DND-41 (cell line): ENCODE measurements around the gene HS2ST1.

ENCODE experiments used
- ATAC-seq: fragments of 200-7000 bp; cut with Tn5 transposase; 3 replicates; pipeline ENCODE4 v1.9.1; 2021; ENCODE audit warnings: low read depth; ENCODE audit not compliant: insufficient read depth
- DNase-seq: peaks from one replicate; pipeline ENCODE4 v3.0.0-alpha.2; 2020
- H2AFZ ChIP-seq: 2 replicates; pipeline ENCODE4 v1.6.0; 2012; ENCODE audit warnings: low read depth, low read length
- H3K27ac ChIP-seq: 2 replicates; pipeline ENCODE4 v1.5.1; 2012; ENCODE audit warnings: low read length, inconsistent platforms
- H3K27me3 ChIP-seq: fragments of 200-600 bp; sonication (generic); 2 replicates; pipeline ENCODE4 v1.6.0; 2012; ENCODE audit warnings: low read length, mild to moderate bottlenecking, inconsistent platforms; ENCODE audit not compliant: insufficient read depth, poor library complexity
- H3K36me3 ChIP-seq: 2 replicates; pipeline ENCODE4 v1.5.1; 2012; ENCODE audit warnings: low read length, inconsistent platforms; ENCODE audit not compliant: insufficient read depth
- H3K4me1 ChIP-seq: 2 replicates; pipeline ENCODE4 v1.5.1; 2012; ENCODE audit warnings: mild to moderate bottlenecking, low read length; ENCODE audit not compliant: insufficient read depth
- H3K4me2 ChIP-seq: 2 replicates; pipeline ENCODE4 v1.6.0; 2012; ENCODE audit warnings: mild to moderate bottlenecking, moderate library complexity, low read length, inconsistent platforms; ENCODE audit not compliant: insufficient read depth
- H3K4me3 ChIP-seq, 2 experiments: fragments of 200-600 bp in 1 of 2; shearing (Covaris generic) in 1 of 2; 2 replicates each; pipeline ENCODE4 v1.5.1; 2012 to 2016; ENCODE audit warnings: inconsistent platforms in 2 of 2, low read length in 2 of 2, mild to moderate bottlenecking in 2 of 2, low read depth in 1 of 2, moderate library complexity in 1 of 2
- H3K79me2 ChIP-seq: 2 replicates; pipeline ENCODE4 v1.6.0; 2012; ENCODE audit warnings: low read length, inconsistent platforms; ENCODE audit not compliant: insufficient read depth
- H3K9ac ChIP-seq: 2 replicates; pipeline ENCODE4 v1.6.0; 2012; ENCODE audit warnings: low read depth, mild to moderate bottlenecking, inconsistent platforms, low read length, moderate library complexity
- H3K9me3 ChIP-seq: 2 replicates; pipeline ENCODE4 v1.5.1; 2012; ENCODE audit warnings: low read length, moderate library complexity, mild to moderate bottlenecking, inconsistent platforms; ENCODE audit not compliant: insufficient read depth, severe bottlenecking
- H4K20me1 ChIP-seq: 2 replicates; pipeline ENCODE4 v1.6.0; 2012; ENCODE audit warnings: low read length; ENCODE audit not compliant: insufficient read depth
- EZH2 ChIP-seq: IDR thresholded peaks from 3 replicates; pipeline ENCODE4 v1.6.1; 2012; ENCODE audit warnings: borderline replicate concordance, low read depth, mild to moderate bottlenecking, moderate library complexity, low read length, inconsistent platforms; ENCODE audit not compliant: severe bottlenecking
- TF ChIP-seq, protein P1 (sequence below): IDR thresholded peaks from 2 replicates; pipeline ENCODE4 v1.5.1; 2012; ENCODE audit warnings: borderline replicate concordance, low read length, moderate library complexity, mild to moderate bottlenecking; ENCODE audit not compliant: poor library complexity, severe bottlenecking; ENCODE audit errors: extremely low read depth

HS2ST1 gene

GRCh38 chr1:87089070-87089736 is 174.8 kb downstream of the HS2ST1 start:
- H3K27ac ChIP-seq, result no peak overlapping the region
- ATAC-seq, result no peak

DNA sequence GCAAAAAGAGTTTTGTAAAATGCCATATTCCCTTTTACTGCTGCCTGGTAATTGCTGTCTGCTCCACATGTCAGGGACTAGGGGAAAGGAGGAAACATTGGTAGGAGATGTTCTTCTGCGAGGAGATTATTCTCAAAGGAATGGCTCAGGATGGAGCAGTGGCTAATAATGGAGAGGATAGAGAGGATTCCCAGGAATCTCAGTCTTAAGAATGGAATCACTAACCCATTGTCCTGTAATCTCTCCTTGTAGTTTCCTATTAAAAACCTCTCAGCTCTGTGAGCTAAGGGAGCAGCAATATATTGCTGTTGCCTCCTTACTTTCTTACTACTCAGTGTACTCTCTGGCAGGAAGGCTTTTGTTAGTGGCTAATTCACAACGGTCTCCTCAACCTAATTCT is 175.4 kb downstream of the HS2ST1 start:
- TF ChIP-seq, protein P1, sequence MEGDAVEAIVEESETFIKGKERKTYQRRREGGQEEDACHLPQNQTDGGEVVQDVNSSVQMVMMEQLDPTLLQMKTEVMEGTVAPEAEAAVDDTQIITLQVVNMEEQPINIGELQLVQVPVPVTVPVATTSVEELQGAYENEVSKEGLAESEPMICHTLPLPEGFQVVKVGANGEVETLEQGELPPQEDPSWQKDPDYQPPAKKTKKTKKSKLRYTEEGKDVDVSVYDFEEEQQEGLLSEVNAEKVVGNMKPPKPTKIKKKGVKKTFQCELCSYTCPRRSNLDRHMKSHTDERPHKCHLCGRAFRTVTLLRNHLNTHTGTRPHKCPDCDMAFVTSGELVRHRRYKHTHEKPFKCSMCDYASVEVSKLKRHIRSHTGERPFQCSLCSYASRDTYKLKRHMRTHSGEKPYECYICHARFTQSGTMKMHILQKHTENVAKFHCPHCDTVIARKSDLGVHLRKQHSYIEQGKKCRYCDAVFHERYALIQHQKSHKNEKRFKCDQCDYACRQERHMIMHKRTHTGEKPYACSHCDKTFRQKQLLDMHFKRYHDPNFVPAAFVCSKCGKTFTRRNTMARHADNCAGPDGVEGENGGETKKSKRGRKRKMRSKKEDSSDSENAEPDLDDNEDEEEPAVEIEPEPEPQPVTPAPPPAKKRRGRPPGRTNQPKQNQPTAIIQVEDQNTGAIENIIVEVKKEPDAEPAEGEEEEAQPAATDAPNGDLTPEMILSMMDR, result no peak
- TF ChIP-seq EZH2, result no peak
- ATAC-seq (no peak), DNase-seq (no peak)
- Histone ChIP-seq H3K4me1 (no peaks in the 10 kb centered on the region), H3K4me2 (no peak overlapping the region), H3K9me3 (no peaks in the 10 kb centered on the region), H3K4me3 (no peak overlapping the region), H3K27me3 (no peaks in the 10 kb centered on the region), H3K36me3 (no peaks in the 10 kb centered on the region), H3K27ac (no peak overlapping the region), H3K79me2 (no peaks in the 10 kb centered on the region), H3K9ac (no peak overlapping the region), H2AFZ (no peak overlapping the region), H4K20me1 (no peaks in the 10 kb centered on the region)

More at GRCh38 chr1:87089070-87089736, 174.8 kb downstream of the HS2ST1 start:
- Histone ChIP-seq H3K4me3 (no peak overlapping the region), H3K9me3 (no peaks in the 10 kb centered on the region), H3K36me3 (no peaks in the 10 kb centered on the region), H3K27me3 (no peaks in the 10 kb centered on the region), H3K4me2 (no peak overlapping the region), H4K20me1 (no peaks in the 10 kb centered on the region), H3K9ac (no peak overlapping the region), H2AFZ (no peak overlapping the region), H3K4me1 (no peaks in the 10 kb centered on the region), H3K79me2 (no peaks in the 10 kb centered on the region)
- DNase-seq, result no peak
- TF ChIP-seq EZH2, result no peak
- TF ChIP-seq, protein P1, result no peak

- no peak for ATAC-seq
- Histone ChIP-seq H3K36me3 (no peaks in the 10 kb centered on the region), H3K9ac (no peak overlapping the region)
Observed at GRCh38 chr1:87091425-87091824, 177.0 kb downstream of the HS2ST1 start.

More at GRCh38 chr1:87091425-87091824, 177.0 kb downstream of the HS2ST1 start:
- TF ChIP-seq, protein P1, result no peak
- Histone ChIP-seq H3K4me1 (peaks cover 5% of the 10 kb centered on the region; the same call in 1 of the 2 replicates), H2AFZ (no peak overlapping the region), H3K79me2 (no peaks in the 10 kb centered on the region), H3K27me3 (no peaks in the 10 kb centered on the region), H3K27ac (no peak overlapping the region), H3K9me3 (no peaks in the 10 kb centered on the region), H4K20me1 (no peaks in the 10 kb centered on the region), H3K4me3 (no peak overlapping the region), H3K4me2 (no peak overlapping the region)
- no peak for DNase-seq
